ENCODE data around the gene STXBP5. TPM values are rescaled to one million over a fixed set of nuclear protein-coding genes. Genes with fewer than 3 reads are reported as not detected.

STXBP5 gene
- polyA plus RNA-seq, 2 donors: 8.6 to 15.2 TPM

- H3K27me3 ChIP-seq (ENCODE audit: control insufficient read depth in 1 of 2, insufficient read depth in 2 of 2, low read length in 2 of 2): no peaks in the 10 kb centered on the region
- H3K4me3 ChIP-seq (ENCODE audit: low read depth in 1 of 2, low read length in 2 of 2): no peak overlapping the region
- H3K9me3 ChIP-seq (ENCODE audit: control insufficient read depth in 2 of 2, insufficient read depth in 1 of 2, low read depth in 1 of 2, low read length in 1 of 2): no peaks in the 10 kb centered on the region
- H3K36me3 ChIP-seq (ENCODE audit: control insufficient read depth in 2 of 2, insufficient read depth in 2 of 2, low read length in 1 of 2): peaks cover 0 to 5% of the 10 kb centered on the region in 2 donors
- no peak overlapping the region for H3K27ac ChIP-seq (ENCODE audit: low read depth in 2 of 2, low read length in 1 of 2)
- WGBS, 2 donors: 82 to 83% methylated on average over 2 of the region's 2 CpGs
- H3K4me1 ChIP-seq (ENCODE audit: control insufficient read depth in 2 of 2, insufficient read depth in 2 of 2, low read length in 1 of 2): no peaks in the 10 kb centered on the region
These were observed 75.2 kb downstream of the STXBP5 start for GRCh38 chr6:147279427-147279826.

DNA sequence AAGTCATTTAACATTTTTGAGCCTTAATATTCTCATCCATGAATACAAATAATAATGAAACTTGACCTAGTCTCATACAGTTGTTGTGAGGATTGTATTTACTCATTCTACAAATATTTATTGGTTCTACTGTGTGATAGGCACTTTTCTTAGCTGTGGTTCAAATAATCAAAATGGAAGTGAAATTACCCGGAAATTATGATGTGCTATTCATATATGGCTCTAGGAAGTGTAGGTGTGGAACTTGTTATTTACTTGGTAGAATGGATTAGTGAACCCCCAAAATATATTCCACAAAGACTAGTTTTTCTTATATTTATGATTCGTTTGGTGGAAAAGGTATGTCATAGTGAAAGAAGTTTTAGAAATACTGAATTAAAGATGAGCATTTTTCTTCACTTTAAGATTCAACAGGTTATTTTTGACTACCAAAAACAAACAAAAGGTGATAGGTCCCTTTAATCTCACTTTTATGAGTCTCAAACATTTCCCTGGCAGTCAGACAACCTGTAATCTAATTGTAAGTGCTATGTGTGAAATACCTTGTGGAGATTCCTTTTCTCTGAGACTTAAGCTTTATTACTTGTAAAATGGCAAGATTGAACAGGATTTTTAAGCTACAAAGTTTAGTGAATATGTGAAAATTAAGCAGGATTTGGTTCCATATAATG lies 77.8 kb downstream of the STXBP5 start:
- H3K36me3 ChIP-seq (ENCODE audit: control insufficient read depth in 2 of 2, insufficient read depth in 2 of 2, low read length in 1 of 2): peaks cover 0 to 5% of the 10 kb centered on the region in 2 donors
- H3K27me3 ChIP-seq (ENCODE audit: control insufficient read depth in 1 of 2, insufficient read depth in 2 of 2, low read length in 2 of 2): no peaks in the 10 kb centered on the region
- no peaks in the 10 kb centered on the region for H3K9me3 ChIP-seq (ENCODE audit: control insufficient read depth in 2 of 2, insufficient read depth in 1 of 2, low read depth in 1 of 2, low read length in 1 of 2)
- H3K4me1 ChIP-seq (ENCODE audit: control insufficient read depth in 2 of 2, insufficient read depth in 2 of 2, low read length in 1 of 2): no peaks in the 10 kb centered on the region
- WGBS, 2 donors: 84 to 85% methylated on average over 2 of the region's 2 CpGs
- no peak overlapping the region for H3K27ac ChIP-seq (ENCODE audit: low read depth in 2 of 2, low read length in 1 of 2)
- no peak overlapping the region for H3K4me3 ChIP-seq (ENCODE audit: low read depth in 1 of 2, low read length in 2 of 2)

DNA sequence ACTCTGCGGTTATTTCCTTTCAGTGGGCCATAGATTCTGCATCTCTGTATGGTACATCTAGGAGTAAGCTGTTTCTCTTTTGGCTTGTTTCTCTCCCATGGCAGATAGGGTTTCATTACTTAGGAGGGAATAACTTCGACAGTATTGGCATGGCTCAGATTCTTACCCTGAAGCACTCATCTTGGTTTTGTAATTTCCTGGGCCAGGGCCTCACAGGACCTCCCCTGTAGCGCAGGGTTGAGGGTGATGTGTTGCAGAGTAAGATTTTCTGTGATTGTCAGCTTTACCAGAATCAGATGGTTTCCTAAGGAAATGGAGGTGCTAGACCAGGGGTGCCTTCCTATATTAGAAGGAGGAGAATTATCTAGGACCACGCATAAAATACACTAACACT lies 78.3 kb downstream of the STXBP5 start:
- WGBS, 2 donors: 87 to 90% methylated on average over 4 of the region's 4 CpGs
- no peaks in the 10 kb centered on the region for H3K27me3 ChIP-seq (ENCODE audit: control insufficient read depth in 1 of 2, insufficient read depth in 2 of 2, low read length in 2 of 2)
- peaks cover 0 to 5% of the 10 kb centered on the region in 2 donors for H3K36me3 ChIP-seq (ENCODE audit: control insufficient read depth in 2 of 2, insufficient read depth in 2 of 2, low read length in 1 of 2)
- H3K4me1 ChIP-seq (ENCODE audit: control insufficient read depth in 2 of 2, insufficient read depth in 2 of 2, low read length in 1 of 2): no peaks in the 10 kb centered on the region
- H3K9me3 ChIP-seq (ENCODE audit: control insufficient read depth in 2 of 2, insufficient read depth in 1 of 2, low read depth in 1 of 2, low read length in 1 of 2): no peaks in the 10 kb centered on the region
- H3K27ac ChIP-seq (ENCODE audit: low read depth in 2 of 2, low read length in 1 of 2): no peak overlapping the region
- no peak overlapping the region for H3K4me3 ChIP-seq (ENCODE audit: low read depth in 1 of 2, low read length in 2 of 2)

DNA sequence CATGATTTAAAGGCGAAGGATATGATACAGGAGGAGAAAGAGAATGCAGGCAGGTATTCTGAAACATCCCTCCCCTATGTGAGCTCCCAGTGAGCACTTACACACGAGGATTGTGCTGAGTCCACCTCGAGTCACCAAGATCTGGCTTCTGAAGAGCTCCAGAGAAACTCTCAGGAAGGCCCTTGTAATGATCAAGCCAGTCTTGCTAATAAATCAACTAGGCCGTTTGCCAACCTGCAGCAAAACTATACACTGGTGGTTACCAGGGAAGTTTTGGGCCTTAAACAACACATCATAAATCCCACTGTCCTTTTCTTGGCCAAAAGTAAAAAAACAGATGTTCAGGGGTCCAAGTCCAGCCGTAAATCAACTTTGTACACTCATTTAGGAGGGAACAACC lies 79.2 kb downstream of the STXBP5 start:
- WGBS, 2 donors: 60 to 71% methylated on average over 5 of the region's 5 CpGs
- peaks cover 0 to 5% of the 10 kb centered on the region in 2 donors for H3K36me3 ChIP-seq (ENCODE audit: control insufficient read depth in 2 of 2, insufficient read depth in 2 of 2, low read length in 1 of 2)
- H3K27ac ChIP-seq (ENCODE audit: low read depth in 2 of 2, low read length in 1 of 2): no peak overlapping the region
- H3K27me3 ChIP-seq (ENCODE audit: control insufficient read depth in 1 of 2, insufficient read depth in 2 of 2, low read length in 2 of 2): no peaks in the 10 kb centered on the region
- H3K9me3 ChIP-seq (ENCODE audit: control insufficient read depth in 2 of 2, insufficient read depth in 1 of 2, low read depth in 1 of 2, low read length in 1 of 2): no peaks in the 10 kb centered on the region
- H3K4me3 ChIP-seq (ENCODE audit: low read depth in 1 of 2, low read length in 2 of 2): no peak overlapping the region
- H3K4me1 ChIP-seq (ENCODE audit: control insufficient read depth in 2 of 2, insufficient read depth in 2 of 2, low read length in 1 of 2): no peaks in the 10 kb centered on the region

GRCh38 chr6:147285087-147285855 lies 81.1 kb downstream of the STXBP5 start:
- no peaks in the 10 kb centered on the region for H3K27me3 ChIP-seq (ENCODE audit: control insufficient read depth in 1 of 2, insufficient read depth in 2 of 2, low read length in 2 of 2)
- H3K27ac ChIP-seq (ENCODE audit: low read depth in 2 of 2, low read length in 1 of 2): no peak overlapping the region
- H3K9me3 ChIP-seq (ENCODE audit: control insufficient read depth in 2 of 2, insufficient read depth in 1 of 2, low read depth in 1 of 2, low read length in 1 of 2): peaks cover 0 to 4% of the 10 kb centered on the region in 2 donors
- peaks cover 0 to 4% of the 10 kb centered on the region in 2 donors for H3K36me3 ChIP-seq (ENCODE audit: control insufficient read depth in 2 of 2, insufficient read depth in 2 of 2, low read length in 1 of 2)
- no peak overlapping the region for H3K4me3 ChIP-seq (ENCODE audit: low read depth in 1 of 2, low read length in 2 of 2)
- WGBS, 2 donors: 30% methylated on average over 3 of the region's 3 CpGs
- no peaks in the 10 kb centered on the region for H3K4me1 ChIP-seq (ENCODE audit: control insufficient read depth in 2 of 2, insufficient read depth in 2 of 2, low read length in 1 of 2)

- 41 to 53% methylated on average over 3 of the region's 3 CpGs for WGBS, 2 donors
These were observed 83.7 kb downstream of the STXBP5 start for GRCh38 chr6:147287869-147288271.

GRCh38 chr6:147297124-147297523 lies 92.9 kb downstream of the STXBP5 start:
- WGBS, 2 donors: 90 to 98% methylated on average over 2 of the region's 2 CpGs
- no peak overlapping the region for H3K4me3 ChIP-seq (ENCODE audit: low read depth in 1 of 2, low read length in 2 of 2)
- no peaks in the 10 kb centered on the region for H3K9me3 ChIP-seq (ENCODE audit: control insufficient read depth in 2 of 2, insufficient read depth in 1 of 2, low read depth in 1 of 2, low read length in 1 of 2)
- no peaks in the 10 kb centered on the region for H3K4me1 ChIP-seq (ENCODE audit: control insufficient read depth in 2 of 2, insufficient read depth in 2 of 2, low read length in 1 of 2)
- H3K36me3 ChIP-seq (ENCODE audit: control insufficient read depth in 2 of 2, insufficient read depth in 2 of 2, low read length in 1 of 2): no peaks in the 10 kb centered on the region
- H3K27me3 ChIP-seq (ENCODE audit: control insufficient read depth in 1 of 2, insufficient read depth in 2 of 2, low read length in 2 of 2): no peaks in the 10 kb centered on the region
- no peak overlapping the region for H3K27ac ChIP-seq (ENCODE audit: low read depth in 2 of 2, low read length in 1 of 2)

More at GRCh38 chr6:147287869-147288271, 83.7 kb downstream of the STXBP5 start:
- Histone ChIP-seq H3K4me1 (ENCODE audit: control insufficient read depth in 2 of 2, insufficient read depth in 2 of 2, low read length in 1 of 2) (no peaks in the 10 kb centered on the region), H3K36me3 (ENCODE audit: control insufficient read depth in 2 of 2, insufficient read depth in 2 of 2, low read length in 1 of 2) (peaks cover 0 to 4% of the 10 kb centered on the region in 2 donors), H3K9me3 (ENCODE audit: control insufficient read depth in 2 of 2, insufficient read depth in 1 of 2, low read depth in 1 of 2, low read length in 1 of 2) (peaks cover 0 to 4% of the 10 kb centered on the region in 2 donors), H3K4me3 (ENCODE audit: low read depth in 1 of 2, low read length in 2 of 2) (no peak overlapping the region), H3K27me3 (ENCODE audit: control insufficient read depth in 1 of 2, insufficient read depth in 2 of 2, low read length in 2 of 2) (no peaks in the 10 kb centered on the region), H3K27ac (ENCODE audit: low read depth in 2 of 2, low read length in 1 of 2) (no peak overlapping the region)

GRCh38 chr6:147297663-147298316 lies 93.6 kb downstream of the STXBP5 start:
- Histone ChIP-seq H3K4me3 (ENCODE audit: low read depth in 1 of 2, low read length in 2 of 2) (no peak overlapping the region), H3K27ac (ENCODE audit: low read depth in 2 of 2, low read length in 1 of 2) (no peak overlapping the region), H3K9me3 (ENCODE audit: control insufficient read depth in 2 of 2, insufficient read depth in 1 of 2, low read depth in 1 of 2, low read length in 1 of 2) (no peaks in the 10 kb centered on the region), H3K4me1 (ENCODE audit: control insufficient read depth in 2 of 2, insufficient read depth in 2 of 2, low read length in 1 of 2) (no peaks in the 10 kb centered on the region), H3K36me3 (ENCODE audit: control insufficient read depth in 2 of 2, insufficient read depth in 2 of 2, low read length in 1 of 2) (no peaks in the 10 kb centered on the region), H3K27me3 (ENCODE audit: control insufficient read depth in 1 of 2, insufficient read depth in 2 of 2, low read length in 2 of 2) (no peaks in the 10 kb centered on the region)
- WGBS, 2 donors: 90 to 93% methylated on average over 3 of the region's 3 CpGs

DNA sequence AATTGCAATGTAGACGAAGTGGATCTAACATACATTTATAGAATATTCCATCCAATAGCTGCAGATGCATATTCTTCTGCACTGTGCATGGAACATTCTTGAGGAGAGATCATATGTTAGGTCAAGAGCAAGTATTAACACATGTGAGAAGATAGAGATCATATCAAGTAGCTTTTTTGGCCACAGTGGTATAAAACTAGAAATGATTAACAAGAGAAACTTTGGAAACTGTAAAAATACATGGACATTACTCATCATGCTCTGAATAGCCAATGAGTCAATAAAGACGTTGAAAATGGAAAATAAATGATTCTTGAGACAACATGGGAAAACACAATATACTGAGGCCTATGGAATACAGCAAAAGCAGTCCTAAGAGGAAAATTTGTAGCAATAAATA lies 94.2 kb downstream of the STXBP5 start:
- WGBS, 2 donors: 74 to 75% methylated on average over 2 of the region's 2 CpGs
- Histone ChIP-seq H3K36me3 (ENCODE audit: control insufficient read depth in 2 of 2, insufficient read depth in 2 of 2, low read length in 1 of 2) (peaks cover 0 to 4% of the 10 kb centered on the region in 2 donors), H3K4me1 (ENCODE audit: control insufficient read depth in 2 of 2, insufficient read depth in 2 of 2, low read length in 1 of 2) (no peaks in the 10 kb centered on the region), H3K9me3 (ENCODE audit: control insufficient read depth in 2 of 2, insufficient read depth in 1 of 2, low read depth in 1 of 2, low read length in 1 of 2) (no peaks in the 10 kb centered on the region), H3K27ac (ENCODE audit: low read depth in 2 of 2, low read length in 1 of 2) (no peak overlapping the region), H3K27me3 (ENCODE audit: control insufficient read depth in 1 of 2, insufficient read depth in 2 of 2, low read length in 2 of 2) (no peaks in the 10 kb centered on the region), H3K4me3 (ENCODE audit: low read depth in 1 of 2, low read length in 2 of 2) (no peak overlapping the region)
